HG03196 (cell line): ENCODE results near the gene GCK.

Experiments used
- ATAC-seq: cut with Tn5 transposase; IDR thresholded peaks from one replicate; pipeline ENCODE4 v1.9.1; 2021; ENCODE audit not compliant: unreplicated experiment

Gene GCK

DNA sequence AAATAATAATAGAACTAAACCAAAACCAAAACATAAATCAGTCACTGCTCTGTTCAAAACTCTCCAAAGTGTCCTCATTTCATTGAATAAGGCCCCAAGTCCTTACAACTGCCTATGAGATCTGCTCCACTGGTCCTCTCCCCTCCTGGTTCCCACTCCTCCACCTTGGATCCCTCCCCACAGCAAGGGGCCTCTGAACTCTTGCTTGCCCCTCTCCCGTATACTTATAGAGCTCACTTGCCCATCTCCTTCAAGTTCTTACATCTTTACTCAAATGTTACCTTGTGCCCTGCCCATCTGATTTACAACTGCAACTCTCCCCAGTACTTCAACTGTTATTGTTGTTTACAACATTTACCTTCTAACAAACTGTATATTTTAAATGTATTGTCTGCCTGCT lies 66.7 kb downstream of the GCK start:
- ATAC-seq, result no peak

DNA sequence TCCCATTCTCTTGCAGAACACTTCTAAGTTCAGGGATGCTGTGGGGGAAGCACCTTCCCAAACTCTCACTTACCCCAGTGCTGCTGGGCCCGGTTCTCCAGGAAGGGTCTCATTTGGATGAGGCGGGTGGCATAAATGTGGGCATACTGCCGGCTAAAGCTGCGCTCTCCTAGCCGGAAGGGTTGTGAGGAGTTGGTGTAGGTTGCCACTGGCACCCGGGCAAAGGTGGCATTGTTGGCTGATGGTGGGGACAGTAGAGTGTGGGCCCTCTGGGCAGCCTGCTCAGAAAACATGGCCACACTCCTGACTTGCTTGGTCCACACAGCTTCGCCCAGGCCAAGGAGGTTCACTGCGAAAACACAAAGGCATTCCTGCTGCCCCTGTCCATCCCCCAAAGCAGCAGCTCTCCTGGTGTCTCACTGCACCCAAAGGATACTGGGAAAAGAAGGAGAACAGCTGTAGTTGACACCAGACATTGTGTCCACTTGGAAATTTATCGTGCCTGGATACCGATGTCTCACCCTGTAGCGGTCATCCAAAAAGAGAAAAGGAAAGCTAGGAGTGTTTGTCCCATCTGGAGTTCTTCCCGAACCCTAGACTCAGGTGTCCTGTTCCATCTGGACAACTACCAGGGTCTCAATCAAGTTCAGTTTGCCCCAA lies 67.3 kb downstream of the GCK start:
- no peak for ATAC-seq

DNA sequence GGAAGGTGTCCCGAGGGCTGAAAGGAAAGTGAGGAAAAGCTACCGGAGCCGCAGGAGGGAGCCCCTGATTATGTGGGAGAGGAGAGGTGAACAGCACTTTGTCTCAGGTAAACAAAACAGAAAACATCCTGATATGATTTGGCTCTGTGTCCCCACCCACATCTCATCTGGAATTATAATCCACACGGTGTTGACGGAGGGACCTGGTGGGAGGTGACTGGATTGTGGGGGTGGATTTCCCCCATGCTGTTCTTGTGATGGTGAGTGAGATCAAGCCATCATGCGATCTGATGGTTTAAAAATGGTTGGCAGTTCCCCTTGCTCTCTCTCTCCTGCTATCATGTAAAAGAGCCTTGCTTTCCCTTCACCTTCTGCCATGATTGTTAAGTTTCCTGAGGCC lies 68.8 kb downstream of the GCK start:
- no peak for ATAC-seq

DNA sequence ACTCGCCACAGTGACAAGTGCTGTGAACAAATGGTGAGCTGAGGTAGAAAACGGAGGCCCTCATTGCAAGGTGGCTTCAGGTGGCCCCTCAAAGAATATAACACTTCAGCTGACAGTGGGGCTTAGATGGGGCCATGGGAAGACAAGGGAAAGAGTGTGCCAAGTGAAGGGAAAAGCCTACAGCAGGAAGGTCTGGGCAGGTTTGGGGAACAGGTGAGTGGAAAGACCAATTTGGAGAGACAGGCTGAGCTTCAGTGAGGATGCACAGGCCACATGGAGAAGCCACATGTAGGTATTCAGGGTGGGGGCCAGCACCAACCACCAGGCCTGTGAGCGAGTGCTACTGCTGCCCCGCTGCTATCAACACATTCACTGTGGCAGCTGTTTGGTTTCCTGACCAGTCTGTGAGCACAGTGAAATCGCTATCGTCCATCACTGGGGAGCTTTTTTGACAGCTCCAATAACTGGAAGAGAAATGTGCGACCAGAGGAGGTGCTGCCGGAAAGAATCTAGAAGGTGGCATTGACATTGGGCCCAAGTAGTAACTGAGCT lies 69.3 kb downstream of the GCK start:
- no peak for ATAC-seq

DNA sequence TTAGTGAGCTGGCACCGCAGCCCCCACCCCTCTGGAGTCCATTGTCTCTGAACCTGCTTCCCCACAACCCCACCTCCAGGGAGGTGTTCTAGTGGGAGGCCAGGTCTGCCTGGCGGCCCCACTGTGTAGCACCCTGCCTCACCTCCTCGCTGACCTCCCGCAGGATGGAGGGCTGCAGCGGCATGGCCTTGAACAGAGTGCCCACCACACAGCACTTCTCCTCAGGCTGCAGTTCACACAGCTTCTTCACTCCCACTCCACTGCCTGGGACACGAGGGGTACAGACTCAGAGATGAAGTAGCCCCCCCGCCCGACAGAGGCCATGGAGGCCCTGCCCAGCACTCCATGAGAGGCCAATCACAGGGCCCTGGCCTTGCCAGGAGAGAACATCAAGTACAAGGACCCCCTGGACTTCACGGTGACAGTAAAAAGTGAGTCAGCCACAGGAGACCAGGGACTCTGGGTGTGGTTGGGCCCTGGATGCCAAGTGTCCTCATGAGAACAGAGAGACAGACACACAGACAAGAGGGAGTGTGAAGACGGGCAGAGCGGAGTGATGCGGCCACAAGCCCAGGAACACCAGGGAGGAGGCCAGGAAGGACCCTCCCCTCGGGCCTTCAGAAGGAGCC lies 71.3 kb downstream of the GCK start:
- no peak for ATAC-seq

DNA sequence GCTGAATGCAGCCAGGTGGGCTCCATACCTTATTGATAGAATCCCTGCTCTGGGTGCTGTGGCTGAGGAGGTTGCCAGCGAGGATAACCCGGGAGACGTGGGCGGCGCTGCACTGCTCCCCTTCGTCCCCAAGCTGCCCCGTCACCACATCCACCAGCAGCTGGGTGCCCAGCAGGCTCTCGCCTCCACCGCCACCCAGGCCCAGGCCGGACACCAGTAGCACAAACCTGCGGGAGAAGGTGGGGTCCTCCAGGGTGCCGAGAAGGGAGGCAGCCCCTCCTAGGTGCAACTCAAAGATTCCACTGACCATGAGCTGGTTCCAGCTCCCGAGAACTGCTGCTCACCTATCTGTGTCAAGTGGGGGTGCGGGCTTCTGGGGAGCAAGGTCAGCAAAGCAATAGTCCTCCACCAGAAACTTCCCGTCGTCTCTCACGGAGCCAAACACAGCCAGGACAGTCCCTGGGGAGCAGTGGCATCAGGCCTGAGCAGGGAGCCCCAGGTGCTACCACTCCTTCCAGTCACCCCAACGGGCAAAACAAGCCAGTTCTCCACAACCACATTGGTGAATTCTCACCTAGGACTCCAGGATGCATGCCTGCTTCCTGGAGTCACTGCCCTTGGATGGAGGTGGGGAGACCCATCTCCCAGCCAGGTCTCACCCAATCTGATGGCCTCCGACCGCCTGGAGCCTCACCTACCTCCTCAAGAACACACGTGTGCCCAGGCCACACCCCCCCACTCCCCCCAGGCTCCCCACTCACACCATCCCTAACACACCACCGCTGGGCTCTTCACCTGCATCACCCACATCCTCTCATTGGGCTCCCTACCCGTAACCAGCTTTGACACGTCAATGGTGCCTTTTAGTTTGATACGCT lies 72.2 kb downstream of the GCK start:
- no peak for ATAC-seq

DNA sequence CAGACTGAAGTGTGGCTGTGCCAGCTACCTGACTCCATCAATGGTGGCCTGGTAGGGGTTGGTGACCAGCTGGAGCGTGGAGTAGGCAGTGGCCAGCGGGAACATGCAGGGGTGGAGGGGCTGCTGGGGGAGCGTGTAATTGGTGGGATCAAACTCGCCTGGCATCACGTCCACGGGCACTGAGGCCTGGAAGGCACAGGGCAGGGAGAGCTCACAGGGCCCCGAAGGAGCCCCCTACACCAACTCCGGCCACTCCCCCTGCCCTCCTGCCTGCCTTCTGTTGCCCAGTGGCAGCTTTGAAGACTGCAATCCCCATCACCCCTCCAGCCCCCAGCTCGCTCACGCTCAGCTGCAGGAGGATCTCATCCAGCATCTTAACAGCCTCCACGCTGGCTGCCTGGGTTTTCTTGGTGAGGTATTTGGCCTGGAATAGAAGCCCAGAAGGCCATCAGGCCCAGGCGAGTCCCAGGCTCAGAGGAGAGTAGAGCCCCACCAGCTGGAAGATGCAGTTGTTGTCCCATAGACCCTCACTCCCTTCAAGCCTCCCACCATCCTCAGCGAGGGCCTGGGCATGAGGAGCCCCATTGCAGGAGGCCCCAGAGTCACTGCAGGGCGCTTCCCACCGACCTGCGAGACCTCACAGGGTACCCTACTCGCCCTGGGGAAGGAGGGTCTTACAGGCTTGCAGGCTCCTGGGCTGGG lies 73.0 kb downstream of the GCK start:
- ATAC-seq, result no peak

DNA sequence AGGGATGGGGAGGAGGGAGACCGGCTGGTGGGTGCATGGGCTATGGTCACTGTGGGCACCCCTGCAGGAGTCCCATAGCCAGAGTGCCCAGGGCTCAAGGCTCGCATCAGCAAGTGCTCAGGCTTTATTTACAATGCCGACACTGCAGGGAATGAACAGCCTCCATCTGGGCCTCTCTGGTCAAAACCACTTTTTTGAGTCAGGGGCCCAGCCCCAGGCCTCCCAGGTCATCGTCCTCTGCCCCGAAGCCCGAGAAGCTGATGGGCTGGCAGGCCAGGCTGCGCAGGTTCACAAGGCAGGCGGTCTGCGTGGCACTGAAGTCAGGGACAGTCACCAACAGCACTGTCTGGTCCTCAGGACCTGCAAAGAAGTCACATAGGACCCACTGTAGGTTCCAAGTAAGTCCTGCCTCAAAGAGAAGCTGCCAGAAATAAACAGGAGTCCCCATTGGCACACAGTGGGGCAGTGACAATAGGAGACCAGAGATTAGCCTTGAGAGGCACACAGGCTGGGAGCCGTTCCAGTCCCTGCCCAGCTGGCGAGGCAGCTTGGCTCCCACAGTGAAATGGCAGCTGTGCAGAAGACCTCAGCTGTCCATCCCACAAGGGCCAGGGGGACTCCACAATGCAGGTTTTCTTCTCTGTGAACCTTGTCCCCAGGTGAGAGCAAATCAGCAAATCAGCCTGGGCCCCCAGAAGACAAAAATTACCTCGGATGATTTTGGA lies 74.5 kb downstream of the GCK start:
- ATAC-seq, result no peak

DNA sequence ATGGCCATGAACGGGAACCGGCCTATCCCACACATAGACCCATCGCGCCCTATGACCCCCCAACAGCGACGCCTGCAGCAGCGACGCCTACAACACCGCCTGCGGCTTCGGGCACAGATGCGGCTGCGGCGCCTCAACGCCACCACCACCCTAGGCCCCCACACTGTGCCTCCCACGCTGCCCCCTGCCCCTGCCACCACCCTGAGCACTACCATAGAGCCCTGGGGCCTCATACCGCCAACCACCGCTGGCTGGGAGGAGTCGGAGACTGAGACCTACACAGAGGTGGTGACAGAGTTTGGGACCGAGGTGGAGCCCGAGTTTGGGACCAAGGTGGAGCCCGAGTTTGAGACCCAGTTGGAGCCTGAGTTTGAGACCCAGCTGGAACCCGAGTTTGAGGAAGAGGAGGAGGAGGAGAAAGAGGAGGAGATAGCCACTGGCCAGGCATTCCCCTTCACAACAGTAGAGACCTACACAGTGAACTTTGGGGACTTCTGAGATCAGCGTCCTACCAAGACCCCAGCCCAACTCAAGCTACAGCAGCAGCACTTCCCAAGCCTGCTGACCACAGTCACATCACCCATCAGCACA lies 75.4 kb downstream of the GCK start:
- ATAC-seq, result no peak

DNA sequence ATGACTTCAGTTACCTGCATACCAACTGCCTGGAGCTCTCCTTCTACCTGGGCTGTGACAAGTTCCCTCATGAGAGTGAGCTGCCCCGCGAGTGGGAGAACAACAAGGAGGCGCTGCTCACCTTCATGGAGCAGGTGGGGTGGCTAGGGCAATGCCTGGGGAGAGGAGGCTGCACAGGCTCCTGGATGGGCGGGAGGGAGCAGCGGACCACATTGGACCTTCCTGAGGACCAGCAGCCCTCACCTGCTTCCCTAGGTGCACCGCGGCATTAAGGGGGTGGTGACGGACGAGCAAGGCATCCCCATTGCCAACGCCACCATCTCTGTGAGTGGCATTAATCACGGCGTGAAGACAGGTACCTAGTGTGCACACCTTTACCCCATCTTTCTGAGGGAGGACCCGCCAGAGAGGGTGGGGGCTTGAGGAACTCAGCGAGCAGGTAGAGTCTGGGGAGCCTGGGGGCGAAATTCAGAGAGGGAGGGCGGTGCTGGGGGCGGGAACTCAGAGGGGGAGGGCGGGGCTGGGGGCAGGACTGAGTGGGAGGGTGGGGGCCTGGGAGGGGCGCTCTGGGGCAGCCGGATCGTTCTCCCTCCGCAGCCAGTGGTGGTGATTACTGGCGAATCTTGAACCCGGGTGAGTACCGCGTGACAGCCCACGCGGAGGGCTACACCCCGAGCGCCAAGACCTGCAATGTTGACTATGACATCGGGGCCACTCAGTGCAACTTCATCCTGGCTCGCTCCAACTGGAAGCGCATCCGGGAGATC lies 76.1 kb downstream of the GCK start:
- ATAC-seq, result no peak

DNA sequence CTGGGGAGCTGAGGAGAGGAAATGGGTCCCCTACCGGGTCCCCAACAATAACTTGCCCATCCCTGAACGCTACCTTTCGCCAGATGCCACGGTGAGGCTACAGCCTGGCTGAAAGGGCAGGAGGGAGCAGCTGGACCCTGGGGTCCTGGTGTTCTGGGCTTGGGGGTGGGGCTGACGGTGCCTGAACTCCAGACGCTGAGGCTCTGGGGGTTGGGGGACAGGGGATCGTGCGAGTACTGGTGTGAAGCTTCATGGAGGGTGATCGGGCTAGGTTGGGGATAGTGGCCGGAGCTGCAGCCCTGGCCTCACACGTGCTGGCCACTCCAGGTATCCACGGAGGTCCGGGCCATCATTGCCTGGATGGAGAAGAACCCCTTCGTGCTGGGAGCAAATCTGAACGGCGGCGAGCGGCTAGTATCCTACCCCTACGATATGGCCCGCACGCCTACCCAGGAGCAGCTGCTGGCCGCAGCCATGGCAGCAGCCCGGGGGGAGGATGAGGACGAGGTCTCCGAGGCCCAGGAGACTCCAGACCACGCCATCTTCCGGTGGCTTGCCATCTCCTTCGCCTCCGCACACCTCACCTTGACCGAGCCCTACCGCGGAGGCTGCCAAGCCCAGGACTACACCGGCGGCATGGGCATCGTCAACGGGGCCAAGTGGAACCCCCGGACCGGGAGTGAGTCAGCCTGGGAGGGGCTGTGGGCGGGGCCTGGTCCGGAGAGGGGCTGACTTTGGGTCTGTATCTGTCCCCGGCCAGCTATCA lies 76.8 kb downstream of the GCK start:
- no peak for ATAC-seq

DNA sequence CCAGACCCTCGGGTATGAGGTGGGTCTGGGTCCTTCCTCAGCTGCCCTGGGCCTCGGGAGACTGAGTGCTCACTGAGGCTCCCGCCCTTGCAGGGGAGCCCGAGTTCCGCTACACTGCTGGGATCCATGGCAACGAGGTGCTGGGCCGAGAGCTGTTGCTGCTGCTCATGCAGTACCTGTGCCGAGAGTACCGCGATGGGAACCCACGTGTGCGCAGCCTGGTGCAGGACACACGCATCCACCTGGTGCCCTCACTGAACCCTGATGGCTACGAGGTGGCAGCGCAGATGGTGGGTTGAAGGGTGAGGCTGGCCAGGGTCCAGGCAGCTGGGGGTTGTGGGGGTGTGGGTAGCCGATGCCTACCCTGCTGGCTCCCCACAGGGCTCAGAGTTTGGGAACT lies 77.5 kb downstream of the GCK start:
- ATAC-seq, result no peak

DNA sequence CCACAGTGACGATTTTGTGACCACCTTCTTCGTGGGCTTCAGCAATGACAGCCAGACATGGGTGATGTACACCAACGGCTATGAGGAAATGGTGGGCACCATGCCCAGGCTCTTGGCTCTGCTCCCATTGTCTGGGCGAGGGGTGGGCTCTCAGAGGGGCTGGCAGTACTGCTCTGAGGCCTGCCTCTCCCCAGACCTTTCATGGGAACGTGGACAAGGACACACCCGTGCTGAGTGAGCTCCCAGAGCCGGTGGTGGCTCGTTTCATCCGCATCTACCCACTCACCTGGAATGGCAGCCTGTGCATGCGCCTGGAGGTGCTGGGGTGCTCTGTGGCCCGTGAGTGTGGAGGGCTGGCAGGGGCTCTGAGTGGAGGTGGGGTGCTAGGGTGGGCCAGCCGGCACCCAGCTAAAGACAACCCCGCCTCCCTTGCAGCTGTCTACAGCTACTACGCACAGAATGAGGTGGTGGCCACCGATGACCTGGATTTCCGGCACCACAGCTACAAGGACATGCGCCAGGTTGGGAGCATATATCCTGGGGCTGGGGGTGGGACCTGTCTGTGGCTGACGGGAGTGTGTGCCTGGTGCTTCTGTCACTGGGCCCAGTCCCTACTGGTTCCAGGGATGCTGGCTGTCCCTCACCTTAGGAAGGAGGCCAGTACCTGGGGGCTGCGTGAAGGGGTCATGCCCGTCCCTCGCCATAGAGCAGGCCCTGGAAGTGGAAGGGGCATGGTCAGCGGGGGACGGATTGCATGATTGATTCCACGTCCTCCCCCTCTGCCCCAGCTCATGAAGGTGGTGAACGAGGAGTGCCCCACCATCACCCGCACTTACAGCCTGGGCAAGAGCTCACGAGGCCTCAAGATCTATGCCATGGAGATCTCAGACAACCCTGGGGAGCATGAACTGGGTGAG lies 78.3 kb downstream of the GCK start:
- ATAC-seq, result no peak

DNA sequence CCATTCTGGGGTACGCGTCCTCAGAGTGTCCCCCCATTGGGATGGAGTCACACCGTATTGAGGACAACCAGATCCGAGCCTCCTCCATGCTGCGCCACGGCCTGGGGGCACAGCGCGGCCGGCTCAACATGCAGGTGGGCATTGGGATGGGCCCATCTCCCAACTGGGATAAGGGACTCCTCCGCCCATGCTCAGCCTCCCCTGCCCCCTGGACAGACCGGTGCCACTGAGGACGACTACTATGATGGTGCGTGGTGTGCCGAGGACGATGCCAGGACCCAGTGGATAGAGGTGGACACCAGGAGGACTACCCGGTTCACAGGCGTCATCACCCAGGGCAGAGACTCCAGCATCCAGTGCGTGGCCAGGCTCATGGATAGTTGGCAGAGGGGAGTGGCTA lies 79.2 kb downstream of the GCK start:
- no peak for ATAC-seq

DNA sequence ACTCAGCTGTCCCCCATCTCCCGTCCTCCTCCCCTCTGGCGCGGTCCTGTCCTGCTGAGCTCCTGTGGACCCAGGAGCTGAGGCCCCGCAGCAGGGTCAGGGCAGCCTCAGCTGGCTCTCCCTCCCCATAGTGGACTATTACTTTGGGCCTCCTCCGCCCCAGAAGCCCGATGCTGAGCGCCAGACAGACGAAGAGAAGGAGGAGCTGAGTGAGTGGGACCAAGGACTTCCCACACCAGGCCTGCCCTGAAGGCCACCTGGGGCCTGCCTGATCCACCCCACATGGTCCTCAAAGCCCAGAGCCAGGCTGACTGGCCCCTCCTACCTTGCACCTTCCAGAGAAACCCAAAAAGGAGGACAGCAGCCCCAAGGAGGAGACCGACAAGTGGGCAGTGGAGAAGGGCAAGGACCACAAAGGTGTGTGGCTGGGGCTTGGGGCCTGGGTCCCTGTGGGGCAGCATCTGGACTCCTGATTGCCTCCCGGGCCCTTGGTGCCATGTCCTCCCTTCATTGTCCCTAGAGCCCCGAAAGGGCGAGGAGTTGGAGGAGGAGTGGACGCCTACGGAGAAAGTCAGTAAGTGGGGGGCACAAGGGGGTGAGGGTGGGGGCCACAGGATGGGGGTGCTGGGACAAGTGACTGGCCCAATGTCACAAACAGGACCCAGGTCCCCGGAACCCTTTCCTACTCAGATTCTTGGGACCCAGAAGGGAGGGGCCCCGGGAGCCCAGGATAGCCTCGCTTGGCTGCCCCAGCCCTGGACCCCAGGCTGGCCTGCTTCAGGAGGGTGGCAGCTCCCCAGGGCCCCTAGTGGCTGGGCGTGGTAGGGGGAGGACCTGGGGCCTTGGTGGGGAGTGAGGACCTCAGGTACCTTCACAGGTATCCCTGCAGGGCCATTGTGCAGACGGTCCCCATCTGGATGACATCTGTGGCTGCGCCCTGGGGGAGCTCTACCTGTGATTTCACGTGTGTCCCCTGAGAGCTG lies 80.2 kb downstream of the GCK start:
- no peak for ATAC-seq

DNA sequence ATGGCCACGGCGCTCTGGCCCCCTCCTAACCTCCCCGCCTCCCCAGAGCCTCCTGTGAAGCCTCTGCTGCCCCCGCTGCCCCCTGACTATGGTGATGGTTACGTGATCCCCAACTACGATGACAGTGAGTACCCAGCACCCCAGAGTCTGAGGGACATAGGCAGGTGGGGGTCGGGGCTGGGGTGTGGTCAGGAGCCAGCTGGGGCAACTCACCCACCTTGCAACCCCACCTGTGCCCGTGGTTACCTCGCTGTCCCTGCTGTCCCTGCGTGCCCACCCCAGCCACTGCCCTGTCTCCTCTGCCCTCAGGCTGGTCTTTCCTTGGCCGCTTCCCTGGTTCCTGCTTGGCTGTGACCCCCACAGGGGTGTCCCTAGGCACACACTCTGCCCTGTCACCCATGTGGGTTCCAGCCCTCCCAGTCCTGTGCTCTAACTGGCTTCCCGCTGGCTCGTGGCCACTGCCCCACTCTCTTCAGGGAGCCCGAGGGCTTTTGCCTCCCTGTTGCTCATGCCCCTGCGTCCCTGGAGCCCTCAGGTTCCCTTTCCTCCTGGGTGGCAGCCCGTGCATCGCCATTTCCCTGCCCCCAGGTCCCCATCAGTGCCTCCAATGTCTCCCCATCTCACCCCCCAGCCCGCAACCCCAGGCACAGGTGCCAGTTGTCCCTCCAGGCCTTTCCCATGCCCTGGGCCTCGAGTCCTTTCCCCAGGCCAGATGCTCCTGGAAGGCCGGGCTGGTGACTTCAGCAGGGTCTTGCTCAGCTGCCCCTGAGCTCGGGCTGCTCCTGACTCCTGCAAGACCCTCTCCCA lies 81.1 kb downstream of the GCK start:
- ATAC-seq, result no peak
